ENCODE results near the gene LIMCH1.

DNA sequence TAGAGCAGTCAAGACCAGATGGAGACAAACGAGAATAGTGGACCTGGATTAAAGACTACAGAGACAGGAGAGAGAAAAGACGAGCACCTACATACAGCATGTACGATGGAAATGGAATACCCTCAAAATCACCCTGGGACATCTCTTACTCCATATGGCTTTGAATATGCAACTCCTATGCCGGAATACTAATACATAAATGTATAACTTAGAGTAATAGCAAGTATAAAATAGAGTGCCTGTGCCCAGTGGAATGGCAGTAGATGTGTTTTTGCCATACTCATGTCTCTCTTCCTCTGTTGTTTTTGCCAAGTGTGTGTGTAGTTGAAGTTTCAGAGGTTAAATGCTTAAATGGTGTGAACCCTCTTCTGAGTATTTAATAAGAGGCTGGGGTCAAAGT is 39.8 kb upstream of the LIMCH1 start:
- TF ChIP-seq POLR2A (IDR thresholded peaks at IDR 0.05; ENCODE audit: low read depth, low read length) (no peak), POLR2AphosphoS5 (IDR thresholded peaks at IDR 0.05; ENCODE audit: low read depth, low read length) (no peak)

Measured in GM12891 (cell line).